ENCODE results near the gene TMEM238. TPM values are rescaled to one million over a fixed set of nuclear protein-coding genes. Genes with fewer than 3 reads are reported as not detected.
A peak's percentile ranks its signal among the peaks of the same experiment; 100 is the strongest.

TMEM238 gene
- total RNA-seq, 2 experiments from 2014 or later: 14.2 to 14.3 TPM

DNA sequence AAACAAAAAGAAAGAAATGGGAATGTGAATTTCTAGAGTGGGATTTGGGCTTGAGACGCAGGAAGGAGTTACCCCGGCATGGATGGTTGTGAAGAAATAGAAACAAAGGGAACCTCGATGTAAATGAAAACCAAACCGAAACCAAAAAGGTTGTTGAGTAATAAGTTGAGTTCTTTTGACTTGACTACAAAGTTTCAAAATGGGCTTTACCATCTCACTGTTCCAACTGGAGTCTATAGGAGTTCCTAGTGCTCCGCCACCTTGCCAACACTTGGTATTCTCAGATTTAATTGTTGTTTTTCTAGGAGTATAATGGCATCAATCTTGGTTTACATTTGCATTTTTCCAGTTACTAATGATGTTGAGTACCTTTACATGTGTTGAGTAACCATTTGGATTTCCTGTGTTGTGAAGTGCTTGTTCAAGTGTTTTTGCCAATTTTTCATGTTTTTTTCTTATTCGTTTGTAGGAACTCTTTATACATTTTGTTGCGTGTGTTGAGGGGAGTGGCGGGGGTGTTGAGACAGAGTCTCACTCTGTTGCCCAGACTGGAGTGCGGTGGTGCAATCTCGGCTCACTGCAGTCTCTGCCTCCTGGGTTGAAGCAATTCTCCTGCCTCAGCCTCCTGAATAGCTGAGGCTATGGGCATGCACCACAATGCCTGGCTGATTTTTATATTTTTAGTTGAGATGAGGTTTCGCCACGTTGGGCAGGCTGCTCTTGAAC lies 14.3 kb upstream of the TMEM238 start:
- H3K4me1 Mint-ChIP-seq (ENCODE audit: low read depth): peaks cover 8% of the 10 kb centered on the region
- H3K9me3 Mint-ChIP-seq: no peaks in the 10 kb centered on the region
- no peak overlapping the region for H3K27ac ChIP-seq (ENCODE audit: low read depth in 1 of 2, low read length in 2 of 2)
- no peak for ATAC-seq (ENCODE audit: poor library complexity)
- TF ChIP-seq, protein P1, sequence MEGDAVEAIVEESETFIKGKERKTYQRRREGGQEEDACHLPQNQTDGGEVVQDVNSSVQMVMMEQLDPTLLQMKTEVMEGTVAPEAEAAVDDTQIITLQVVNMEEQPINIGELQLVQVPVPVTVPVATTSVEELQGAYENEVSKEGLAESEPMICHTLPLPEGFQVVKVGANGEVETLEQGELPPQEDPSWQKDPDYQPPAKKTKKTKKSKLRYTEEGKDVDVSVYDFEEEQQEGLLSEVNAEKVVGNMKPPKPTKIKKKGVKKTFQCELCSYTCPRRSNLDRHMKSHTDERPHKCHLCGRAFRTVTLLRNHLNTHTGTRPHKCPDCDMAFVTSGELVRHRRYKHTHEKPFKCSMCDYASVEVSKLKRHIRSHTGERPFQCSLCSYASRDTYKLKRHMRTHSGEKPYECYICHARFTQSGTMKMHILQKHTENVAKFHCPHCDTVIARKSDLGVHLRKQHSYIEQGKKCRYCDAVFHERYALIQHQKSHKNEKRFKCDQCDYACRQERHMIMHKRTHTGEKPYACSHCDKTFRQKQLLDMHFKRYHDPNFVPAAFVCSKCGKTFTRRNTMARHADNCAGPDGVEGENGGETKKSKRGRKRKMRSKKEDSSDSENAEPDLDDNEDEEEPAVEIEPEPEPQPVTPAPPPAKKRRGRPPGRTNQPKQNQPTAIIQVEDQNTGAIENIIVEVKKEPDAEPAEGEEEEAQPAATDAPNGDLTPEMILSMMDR (IDR thresholded peaks at IDR 0.05): no peak
- H3K27ac Mint-ChIP-seq: peak overlapping the region; percentile 33
- no peak overlapping the region for H3K4me3 ChIP-seq (ENCODE audit: low read length)
- peaks cover 25% of the 10 kb centered on the region for H3K36me3 ChIP-seq (ENCODE audit: insufficient read depth, low read length)
- peaks cover 37% of the 10 kb centered on the region for H3K36me3 Mint-ChIP-seq (ENCODE audit: low read depth)
- H3K27me3 ChIP-seq (ENCODE audit: control insufficient read depth in 1 of 2, insufficient read depth in 2 of 2, low read length in 2 of 2): no peaks in the 10 kb centered on the region
- no peak for DNase-seq
- ChIA-PET CTCF (no interaction called here), POLR2A (interaction anchor here (0.8 to 2.7 kb wide), 3 partner anchors 9 to 11 kb away, joined by 3 to 10 read pairs (median 8); partner anchors contain the start of genes RPL28 and UBE2S)
- no peaks in the 10 kb centered on the region for H3K9me3 ChIP-seq (ENCODE audit: control insufficient read depth in 1 of 2, insufficient read depth in 1 of 2, low read length in 2 of 2)
- intact Hi-C loops (cut with DNase I, micrococcal nuclease): no loop called here
- peaks cover 5% of the 10 kb centered on the region for H3K4me1 ChIP-seq (ENCODE audit: insufficient read depth, low read length)
- H3K4me3 Mint-ChIP-seq: peak overlapping the region; percentile 4
- no peaks in the 10 kb centered on the region for H3K27me3 Mint-ChIP-seq

DNA sequence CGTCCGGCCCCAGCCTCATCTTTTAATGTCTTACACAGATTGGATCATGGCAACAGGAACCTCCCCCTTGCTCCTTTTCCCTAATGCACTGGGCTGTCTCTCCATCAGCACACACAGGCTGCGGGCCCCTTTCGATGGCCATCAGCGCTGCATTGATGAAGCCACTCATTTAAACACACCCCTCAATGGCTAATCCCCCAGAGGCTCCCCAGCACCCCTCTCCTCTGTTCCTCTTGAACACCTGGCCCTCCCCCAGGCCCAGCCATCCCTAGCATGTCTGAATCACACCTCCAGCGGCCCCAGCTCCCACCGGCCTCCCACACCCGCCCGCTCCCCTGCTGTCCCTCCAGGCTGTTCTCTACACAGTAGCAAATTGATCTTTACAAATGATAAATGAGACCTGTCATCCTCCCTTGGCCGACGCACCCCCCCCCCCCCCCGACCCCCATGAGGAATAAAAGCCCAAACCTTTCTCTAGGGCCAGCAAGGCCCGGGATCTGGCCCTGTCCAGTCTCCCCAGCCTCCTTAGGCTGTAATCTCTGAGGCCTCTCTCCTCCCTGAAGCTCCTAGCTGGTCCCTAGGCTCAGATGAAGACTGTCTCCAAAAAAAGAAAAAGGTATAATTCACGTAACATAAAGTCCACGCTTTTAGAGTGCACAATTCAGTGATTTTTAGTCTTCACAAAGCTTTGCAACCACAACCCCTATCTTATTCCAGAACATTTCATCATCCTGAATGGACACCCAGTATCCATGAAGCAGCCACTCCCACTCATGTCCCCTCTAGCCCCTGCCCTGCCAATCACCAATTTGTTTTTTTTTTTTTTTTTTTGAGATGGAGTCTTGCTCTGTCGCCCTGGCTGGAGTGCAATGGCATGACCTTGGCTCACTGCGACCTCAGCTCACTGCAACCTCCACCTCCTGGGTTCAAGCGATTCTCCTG lies 9.0 kb upstream of the TMEM238 start:
- ChIA-PET POLR2A (interaction anchor here (1.5 kb wide), 1 partner anchor 14 kb away, joined by 3 read pairs; no protein-coding TSS in a partner anchor), CTCF (no interaction called here)
- TF ChIP-seq, protein P1 (IDR thresholded peaks at IDR 0.05): no peak
- no peaks in the 10 kb centered on the region for H3K27me3 ChIP-seq (ENCODE audit: control insufficient read depth in 1 of 2, insufficient read depth in 2 of 2, low read length in 2 of 2)
- ATAC-seq (ENCODE audit: poor library complexity) (no peak), DNase-seq (peak in 1 of 14 experiments; percentile 1)
- Mint-ChIP-seq H3K4me1 (ENCODE audit: low read depth) (peaks cover 30% of the 10 kb centered on the region), H3K27me3 (no peaks in the 10 kb centered on the region), H3K36me3 (ENCODE audit: low read depth) (peaks cover 44% of the 10 kb centered on the region), H3K4me3 (no peak overlapping the region), H3K27ac (peak overlapping the region; percentile 49), H3K9me3 (no peaks in the 10 kb centered on the region)
- intact Hi-C loops (cut with DNase I, micrococcal nuclease): no loop called here
- no peak overlapping the region for H3K4me3 ChIP-seq (ENCODE audit: low read length)
- H3K9me3 ChIP-seq (ENCODE audit: control insufficient read depth in 1 of 2, insufficient read depth in 1 of 2, low read length in 2 of 2): no peaks in the 10 kb centered on the region
- H3K27ac ChIP-seq (ENCODE audit: low read depth in 1 of 2, low read length in 2 of 2): no peak overlapping the region
- peaks cover 31% of the 10 kb centered on the region for H3K4me1 ChIP-seq (ENCODE audit: insufficient read depth, low read length)
- H3K36me3 ChIP-seq (ENCODE audit: insufficient read depth, low read length): peaks cover 37% of the 10 kb centered on the region

DNA sequence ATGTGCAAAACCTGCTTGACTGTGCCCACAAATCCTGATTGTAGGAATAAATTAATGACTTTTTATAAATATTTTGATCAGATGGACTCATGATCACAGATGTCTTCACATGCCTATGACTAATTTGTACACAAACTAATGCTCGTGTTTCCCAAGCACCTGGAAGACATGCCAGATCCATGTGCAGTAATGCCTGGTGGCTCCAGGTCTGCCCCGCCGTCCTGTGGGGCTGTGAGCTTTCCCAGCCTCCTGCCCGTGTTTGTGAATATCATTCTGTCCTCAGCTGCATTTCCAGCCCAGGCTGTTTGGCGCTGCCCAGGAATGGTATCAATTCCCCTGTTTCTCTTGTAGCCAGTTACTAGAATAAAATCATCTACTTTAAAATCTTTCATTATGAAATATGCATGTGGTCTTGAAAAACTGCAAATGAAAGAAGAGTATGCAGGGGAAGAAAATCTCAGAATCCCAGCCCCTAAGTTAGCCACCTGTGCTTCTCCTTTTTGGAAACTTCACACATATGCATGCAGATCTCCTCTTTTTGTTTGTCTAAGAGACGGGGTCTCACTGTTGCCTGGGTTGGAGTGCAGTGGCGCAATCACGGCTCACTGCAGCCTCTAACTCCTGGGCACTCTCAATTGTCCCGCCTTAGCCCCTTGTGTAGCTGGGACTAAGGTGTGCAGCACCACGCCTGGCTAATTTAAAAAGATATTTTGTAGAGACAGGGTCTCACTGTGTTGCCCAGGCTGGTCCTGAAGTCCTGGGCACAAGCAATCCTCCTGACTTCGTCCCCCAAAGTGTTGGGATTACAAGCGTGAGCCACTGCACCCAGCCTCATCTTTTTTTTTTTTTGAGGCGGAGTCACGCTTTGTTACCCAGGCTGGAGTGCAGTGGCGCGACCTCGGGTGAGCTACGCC lies 7.9 kb upstream of the TMEM238 start:
- peak overlapping the region; percentile 23 for H3K4me3 Mint-ChIP-seq

More for the DNA sequence above, 7.9 kb upstream of the TMEM238 start:
- Histone ChIP-seq H3K9me3 (ENCODE audit: control insufficient read depth in 1 of 2, insufficient read depth in 1 of 2, low read length in 2 of 2) (no peaks in the 10 kb centered on the region), H3K36me3 (ENCODE audit: insufficient read depth, low read length) (peaks cover 48% of the 10 kb centered on the region), H3K4me3 (ENCODE audit: low read length) (no peak overlapping the region), H3K27ac (ENCODE audit: low read depth in 1 of 2, low read length in 2 of 2) (no peak overlapping the region), H3K27me3 (ENCODE audit: control insufficient read depth in 1 of 2, insufficient read depth in 2 of 2, low read length in 2 of 2) (no peaks in the 10 kb centered on the region), H3K4me1 (ENCODE audit: insufficient read depth, low read length) (peaks cover 41% of the 10 kb centered on the region)
- intact Hi-C loops (cut with DNase I, micrococcal nuclease): no loop called here
- CTCF ChIA-PET: no interaction called here
- no peaks in the 10 kb centered on the region for H3K9me3 Mint-ChIP-seq
- POLR2A ChIA-PET: interaction anchor here (0.9 to 1.1 kb wide), 3 partner anchors 9 to 52 kb away, joined by 3 to 8 read pairs (median 3); partner anchors contain the start of genes KMT5C and UBE2S
- peaks cover 39% of the 10 kb centered on the region for H3K4me1 Mint-ChIP-seq (ENCODE audit: low read depth)
- H3K27me3 Mint-ChIP-seq: no peaks in the 10 kb centered on the region
- H3K36me3 Mint-ChIP-seq (ENCODE audit: low read depth): peaks cover 51% of the 10 kb centered on the region
- ATAC-seq (ENCODE audit: poor library complexity): no peak
- TF ChIP-seq, protein P1 (IDR thresholded peaks at IDR 0.05): no peak
- DNase-seq: peak in 1 of 14 experiments; percentile 1
- peak overlapping the region; percentile 35 for H3K27ac Mint-ChIP-seq

Measured in CD4-positive, alpha-beta T cell (primary cell).